ENCODE data around the gene PTPA.

- no peak for TF ChIP-seq POLR2A (IDR thresholded peaks at IDR 0.05; ENCODE audit: low read length)
- TF ChIP-seq GATA1 (IDR thresholded peaks at IDR 0.05; ENCODE audit: low read depth, low read length): no peak
Measured at GRCh38 chr9:129195606-129196005, 84.4 kb downstream of the PTPA start.
